ENCODE data around the gene PCDHGB1.

- TF ChIP-seq TARDBP (IDR thresholded peaks at IDR 0.05) = no peak
- TF ChIP-seq BHLHE40 (IDR thresholded peaks at IDR 0.05; ENCODE audit: borderline replicate concordance) = no peak
Measured at GRCh38 chr5:141356133-141356532, 6.2 kb downstream of the PCDHGB1 start.
